H7 (cell line): ENCODE data around the gene KCTD16. TPM values are rescaled to one million over a fixed set of nuclear protein-coding genes. Genes with fewer than 3 reads are reported as not detected.

Experiments
- DNase-seq: peaks from one replicate; pipeline ENCODE4 v3.0.0; 2012
- H3K27me3 ChIP-seq: 2 replicates; pipeline ENCODE4 v1.6.0; 2011; ENCODE audit warnings: mild to moderate bottlenecking, low read length; ENCODE audit not compliant: control insufficient read depth, insufficient read depth
- H3K36me3 ChIP-seq: replicated peaks from 2 replicates; pipeline ENCODE4 v1.5.1; 2011; ENCODE audit warnings: low read length; ENCODE audit not compliant: control insufficient read depth, insufficient read depth
- H3K4me3 ChIP-seq: 2 replicates; pipeline ENCODE4 v1.5.1; 2011; ENCODE audit warnings: low read depth, mild to moderate bottlenecking, control low read depth, low read length, moderate library complexity; ENCODE audit not compliant: insufficient read depth
- total RNA-seq: library from RNA; depleted of rRNA; stranded (reverse); fragments of >200 nt; shearing (Covaris generic); gene quantifications from 2 replicates; pipeline ENCODE4 v1.2.3, GENCODE V29; 2014

Gene KCTD16
- total RNA-seq, 1 experiment from 2014 or later = not detected

GRCh38 chr5:144335561-144335960, 164.9 kb downstream of the KCTD16 start:
- H3K36me3 ChIP-seq = no peaks in the 10 kb centered on the region
- H3K27me3 ChIP-seq = no peaks in the 10 kb centered on the region
- no peak for DNase-seq
- no peak overlapping the region for H3K4me3 ChIP-seq

- DNase-seq = no peak
- Histone ChIP-seq H3K36me3 (no peaks in the 10 kb centered on the region), H3K27me3 (no peaks in the 10 kb centered on the region), H3K4me3 (no peak overlapping the region)
Observed at GRCh38 chr5:144336191-144336961, 165.7 kb downstream of the KCTD16 start.

- Histone ChIP-seq H3K27me3 (peaks cover 45% of the 10 kb centered on the region), H3K4me3 (no peak overlapping the region), H3K36me3 (no peaks in the 10 kb centered on the region)
- DNase-seq = no peak
Observed at GRCh38 chr5:144352330-144352729, 181.7 kb downstream of the KCTD16 start.

GRCh38 chr5:144352732-144353317, 182.2 kb downstream of the KCTD16 start:
- Histone ChIP-seq H3K4me3 (no peak overlapping the region), H3K27me3 (peaks cover 48% of the 10 kb centered on the region), H3K36me3 (no peaks in the 10 kb centered on the region)
- DNase-seq = no peak

- peaks cover 67% of the 10 kb centered on the region for H3K27me3 ChIP-seq
- peak; percentile 17 for DNase-seq
- no peaks in the 10 kb centered on the region for H3K36me3 ChIP-seq
- H3K4me3 ChIP-seq = no peak overlapping the region
Observed at GRCh38 chr5:144356489-144356888, 185.8 kb downstream of the KCTD16 start.

GRCh38 chr5:144361406-144361805, 190.7 kb downstream of the KCTD16 start:
- H3K36me3 ChIP-seq = no peaks in the 10 kb centered on the region
- DNase-seq = no peak
- H3K4me3 ChIP-seq = no peak overlapping the region
- H3K27me3 ChIP-seq = peaks cover 49% of the 10 kb centered on the region

- H3K36me3 ChIP-seq = no peaks in the 10 kb centered on the region
- DNase-seq = no peak
- H3K4me3 ChIP-seq = no peak overlapping the region
- peaks cover 20% of the 10 kb centered on the region; the same call in 1 of the 2 replicates for H3K27me3 ChIP-seq
Observed at GRCh38 chr5:144365885-144366284, 195.2 kb downstream of the KCTD16 start.

GRCh38 chr5:144367991-144368390, 197.3 kb downstream of the KCTD16 start:
- DNase-seq = no peak
- H3K36me3 ChIP-seq = no peaks in the 10 kb centered on the region

GRCh38 chr5:144368556-144368955, 197.9 kb downstream of the KCTD16 start:
- H3K36me3 ChIP-seq = no peaks in the 10 kb centered on the region
- no peak overlapping the region for H3K4me3 ChIP-seq
- DNase-seq = no peak
- peaks cover 8% of the 10 kb centered on the region; the same call in 1 of the 2 replicates for H3K27me3 ChIP-seq

More at GRCh38 chr5:144367991-144368390, 197.3 kb downstream of the KCTD16 start:
- peaks cover 9% of the 10 kb centered on the region; the same call in 1 of the 2 replicates for H3K27me3 ChIP-seq
- H3K4me3 ChIP-seq = no peak overlapping the region

- no peak for DNase-seq
- Histone ChIP-seq H3K27me3 (peaks cover 5% of the 10 kb centered on the region; the same call in 1 of the 2 replicates), H3K36me3 (no peaks in the 10 kb centered on the region), H3K4me3 (no peak overlapping the region)
Observed at GRCh38 chr5:144369006-144369405, 198.3 kb downstream of the KCTD16 start.

GRCh38 chr5:144370273-144370672, 199.6 kb downstream of the KCTD16 start:
- Histone ChIP-seq H3K4me3 (no peak overlapping the region), H3K36me3 (no peaks in the 10 kb centered on the region), H3K27me3 (peaks cover 2% of the 10 kb centered on the region; the same call in 1 of the 2 replicates)
- no peak for DNase-seq

- no peaks in the 10 kb centered on the region for H3K36me3 ChIP-seq
- H3K4me3 ChIP-seq = no peak overlapping the region
- no peaks in the 10 kb centered on the region; the same call in 1 of the 2 replicates for H3K27me3 ChIP-seq
- DNase-seq = no peak
Observed at GRCh38 chr5:144374637-144375036, 204.0 kb downstream of the KCTD16 start.

- DNase-seq = no peak
- no peak overlapping the region for H3K4me3 ChIP-seq
- no peaks in the 10 kb centered on the region; the same call in 1 of the 2 replicates for H3K27me3 ChIP-seq
- H3K36me3 ChIP-seq = no peaks in the 10 kb centered on the region
Observed at GRCh38 chr5:144377207-144377606, 206.5 kb downstream of the KCTD16 start.

- DNase-seq = no peak
- Histone ChIP-seq H3K4me3 (no peak overlapping the region), H3K27me3 (no peaks in the 10 kb centered on the region; the same call in 1 of the 2 replicates), H3K36me3 (no peaks in the 10 kb centered on the region)
Observed at GRCh38 chr5:144378681-144379080, 208.0 kb downstream of the KCTD16 start.

- Histone ChIP-seq H3K27me3 (no peaks in the 10 kb centered on the region), H3K36me3 (no peaks in the 10 kb centered on the region), H3K4me3 (no peak overlapping the region)
- DNase-seq = no peak
Observed at GRCh38 chr5:144385597-144385996, 214.9 kb downstream of the KCTD16 start.
